HG03095 (cell line): ENCODE results near the gene RSRP1.
"Not testable (repeated sequence)": the region's sequence is repeated elsewhere in the genome, so short reads cannot be mapped to it uniquely, and the experiment has no call there.

Experiments
- ATAC-seq: cut with Tn5 transposase; IDR thresholded peaks from one replicate; pipeline ENCODE4 v1.9.1; 2021; ENCODE audit warnings: moderate library complexity; ENCODE audit not compliant: unreplicated experiment

The RSRP1 gene

DNA sequence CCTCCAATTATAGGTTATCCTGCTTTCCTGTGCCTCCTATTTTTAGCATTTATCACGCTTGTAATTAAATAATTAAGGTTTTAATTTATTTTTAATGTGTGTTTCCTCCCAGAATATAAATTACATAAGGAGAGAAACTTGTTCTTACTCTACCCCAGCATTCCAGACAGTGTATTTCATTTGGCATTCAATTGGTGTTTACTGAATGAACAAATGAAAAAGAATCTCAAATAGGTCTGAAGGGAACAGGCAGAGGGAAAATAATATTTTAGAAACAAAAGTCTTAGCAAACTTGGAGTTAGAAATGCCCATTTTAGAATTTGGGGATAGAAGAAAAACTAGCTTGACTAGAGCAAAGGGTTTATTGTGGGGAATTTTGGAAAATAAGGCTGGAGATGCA is 9.9 kb upstream of the RSRP1 start:
- no peak for ATAC-seq

DNA sequence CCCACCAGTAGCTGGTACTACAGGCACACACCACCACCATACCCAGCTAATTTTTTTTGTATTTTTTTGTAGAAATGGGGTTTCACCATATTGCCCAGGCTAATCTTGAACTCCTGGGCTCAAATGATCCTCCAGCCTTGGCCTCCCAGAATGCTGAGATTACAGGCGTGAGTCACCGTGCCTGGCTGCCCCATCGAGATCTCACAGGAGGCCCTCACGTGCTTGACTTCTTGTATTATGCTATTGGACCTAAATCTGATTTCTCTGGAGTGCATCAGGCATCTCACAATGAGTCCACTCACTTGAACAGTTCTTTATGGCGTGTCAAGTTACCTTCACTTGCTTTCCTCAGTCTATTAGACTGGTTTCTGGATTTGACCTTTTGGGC is 9.3 kb upstream of the RSRP1 start:
- no peak for ATAC-seq

DNA sequence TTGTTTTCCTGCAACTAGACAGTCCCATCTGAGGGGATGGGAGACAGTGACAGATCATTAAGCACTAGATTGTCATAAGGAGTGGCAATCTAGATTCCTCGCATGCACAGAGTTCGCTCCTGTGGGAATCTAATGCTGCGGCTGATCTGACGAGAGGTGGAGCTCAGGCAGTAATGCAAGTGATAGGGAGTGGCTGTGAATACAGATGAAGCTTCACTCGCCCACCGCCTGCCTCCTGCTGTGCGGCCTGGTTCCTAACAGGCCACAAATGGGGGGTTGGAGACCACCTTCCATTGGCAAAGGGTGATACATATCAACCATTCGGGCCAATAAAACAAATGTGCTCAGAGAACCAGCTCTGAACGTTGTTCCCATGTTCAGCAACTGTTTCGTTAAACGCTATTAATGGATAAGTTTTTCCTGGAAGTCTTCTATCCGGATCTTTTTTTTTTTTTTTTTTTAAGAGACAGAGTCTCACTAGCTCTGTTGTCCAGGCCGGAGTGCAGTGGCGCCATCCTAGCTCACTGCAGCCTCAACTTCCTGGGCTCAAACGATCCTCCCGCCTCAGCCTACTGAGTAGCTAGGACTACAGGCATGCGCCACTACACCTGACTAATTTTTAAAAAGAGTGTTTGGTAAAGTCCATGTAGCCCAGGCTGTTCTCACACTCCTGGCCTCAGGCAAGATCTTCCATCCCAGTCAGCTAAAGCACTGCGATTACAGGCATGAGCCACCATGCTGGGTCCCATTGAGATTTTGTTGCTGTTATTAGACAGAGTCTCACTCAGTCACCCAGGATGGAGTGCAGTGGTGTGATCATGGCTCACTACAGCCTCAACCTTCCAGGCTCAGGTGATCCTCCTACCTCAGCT is 8.7 kb upstream of the RSRP1 start:
- ATAC-seq, result no peak

DNA sequence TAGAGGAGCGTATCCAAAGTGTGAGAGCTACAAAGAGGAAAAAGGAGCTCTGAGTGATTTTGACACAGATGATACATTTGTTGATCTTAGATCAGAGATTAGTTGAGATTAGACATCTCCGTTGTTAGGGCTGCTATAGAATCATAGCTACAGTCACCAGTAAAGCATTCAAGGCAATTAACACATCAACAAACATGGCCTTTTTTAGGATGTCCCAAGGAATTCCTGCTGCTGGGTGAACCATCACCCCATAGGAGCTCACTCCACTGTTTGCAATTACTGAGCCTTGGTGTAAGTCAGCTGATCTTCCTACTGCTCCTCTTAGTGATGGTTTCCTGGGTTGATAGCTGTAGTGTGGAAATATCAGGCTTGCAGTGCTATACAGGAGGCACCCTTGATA is 6.7 kb upstream of the RSRP1 start:
- ATAC-seq, result no peak

GRCh38 chr1:25247829-25248754 is 838 bp upstream of the RSRP1 start:
- ATAC-seq, result peak; percentile 38

DNA sequence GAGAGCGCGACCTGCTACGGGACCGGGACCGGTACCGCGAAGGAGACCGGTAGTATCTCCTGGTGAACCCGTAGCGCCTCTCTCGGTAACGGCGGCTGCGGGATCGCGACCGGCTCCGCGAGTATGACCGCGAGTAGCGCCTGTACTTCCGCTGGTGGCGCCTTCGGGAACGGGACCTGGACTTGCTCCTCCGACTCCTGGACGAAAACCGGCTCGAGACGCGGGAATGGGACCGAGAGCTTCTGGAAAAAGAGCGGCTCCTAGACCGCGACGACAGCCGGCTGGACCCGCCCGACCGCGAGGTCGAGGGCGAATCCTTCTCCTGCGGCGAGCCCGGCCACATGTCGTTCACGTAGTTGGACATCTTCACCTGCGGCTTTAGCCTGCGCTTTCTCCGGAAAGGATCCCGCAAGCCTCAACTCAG is 642 bp downstream of the RSRP1 start:
- ATAC-seq, result peak; percentile 5

DNA sequence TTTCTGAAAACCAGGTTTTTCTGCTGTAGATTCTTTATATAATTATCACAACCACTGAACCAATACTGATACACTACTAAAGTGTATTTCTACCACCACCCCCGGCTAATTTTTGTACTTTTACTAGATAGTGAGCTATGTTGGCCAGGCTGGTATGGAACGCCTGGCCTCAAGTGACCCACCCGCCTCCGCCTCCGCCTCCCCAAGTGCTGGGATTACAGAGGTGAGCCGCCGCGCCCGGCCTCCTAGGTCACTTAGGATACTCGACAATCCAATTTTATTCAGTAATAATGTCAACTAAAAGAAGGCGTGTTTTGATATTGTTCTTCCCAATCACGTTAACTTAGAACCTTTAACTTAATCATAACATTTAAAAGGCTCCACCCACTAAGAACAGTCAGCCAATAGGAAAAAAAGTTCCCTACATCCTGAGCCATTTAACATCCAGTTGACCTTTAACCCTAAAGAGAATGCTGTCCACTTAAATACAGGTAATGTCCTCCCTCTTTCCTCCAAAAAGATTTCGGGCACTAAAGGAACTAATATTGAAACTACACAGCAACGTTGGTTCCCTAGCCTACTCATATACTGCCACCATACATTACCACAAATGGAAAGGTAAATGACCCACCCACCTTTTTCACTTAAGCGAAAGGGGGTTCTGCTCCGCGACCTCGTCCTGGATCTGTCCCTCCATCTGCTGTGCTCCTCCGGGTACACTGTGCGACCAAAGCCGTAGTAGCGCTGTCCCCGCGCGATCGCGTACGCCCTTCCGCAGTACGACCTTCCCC is 1.2 kb downstream of the RSRP1 start:
- ATAC-seq, result peak; percentile 2

DNA sequence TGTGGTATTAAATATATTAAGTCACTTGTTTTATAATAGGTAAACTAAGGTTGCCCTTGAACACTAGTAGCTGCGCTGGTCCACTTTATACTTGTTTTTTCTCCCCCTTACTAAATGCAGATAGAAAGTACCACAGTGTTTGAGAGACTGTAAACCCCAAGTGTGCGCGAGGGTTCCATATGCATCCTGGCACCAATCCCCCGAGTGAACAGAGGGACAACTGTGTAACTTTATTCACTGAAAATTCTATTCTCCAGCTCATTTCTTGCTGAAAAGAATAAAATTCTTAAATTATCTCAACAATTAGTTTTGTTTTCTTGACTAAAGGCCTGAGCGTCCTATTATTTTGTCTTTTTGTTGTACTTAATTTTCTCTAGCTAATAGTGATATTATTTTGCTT is 1.9 kb downstream of the RSRP1 start:
- ATAC-seq, result no peak

DNA sequence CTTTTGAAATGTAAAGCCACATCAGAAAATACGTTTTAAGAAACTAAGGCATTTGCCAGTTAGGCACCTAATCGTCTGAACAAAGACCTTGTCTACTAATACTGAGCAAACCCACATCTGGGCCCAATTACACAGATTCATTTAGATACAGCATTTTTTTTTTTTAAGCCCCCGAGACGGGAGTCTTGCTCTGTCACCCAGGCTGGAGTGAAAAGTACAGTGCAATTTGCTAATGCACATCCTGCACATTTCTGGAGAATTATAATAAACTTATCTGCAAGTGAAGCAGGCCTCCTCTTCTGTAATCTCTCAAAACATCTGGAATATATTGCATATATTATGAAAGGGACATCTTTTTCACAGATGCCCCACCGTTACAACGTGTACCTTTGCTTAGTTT is 3.3 kb downstream of the RSRP1 start:
- ATAC-seq, result no peak

DNA sequence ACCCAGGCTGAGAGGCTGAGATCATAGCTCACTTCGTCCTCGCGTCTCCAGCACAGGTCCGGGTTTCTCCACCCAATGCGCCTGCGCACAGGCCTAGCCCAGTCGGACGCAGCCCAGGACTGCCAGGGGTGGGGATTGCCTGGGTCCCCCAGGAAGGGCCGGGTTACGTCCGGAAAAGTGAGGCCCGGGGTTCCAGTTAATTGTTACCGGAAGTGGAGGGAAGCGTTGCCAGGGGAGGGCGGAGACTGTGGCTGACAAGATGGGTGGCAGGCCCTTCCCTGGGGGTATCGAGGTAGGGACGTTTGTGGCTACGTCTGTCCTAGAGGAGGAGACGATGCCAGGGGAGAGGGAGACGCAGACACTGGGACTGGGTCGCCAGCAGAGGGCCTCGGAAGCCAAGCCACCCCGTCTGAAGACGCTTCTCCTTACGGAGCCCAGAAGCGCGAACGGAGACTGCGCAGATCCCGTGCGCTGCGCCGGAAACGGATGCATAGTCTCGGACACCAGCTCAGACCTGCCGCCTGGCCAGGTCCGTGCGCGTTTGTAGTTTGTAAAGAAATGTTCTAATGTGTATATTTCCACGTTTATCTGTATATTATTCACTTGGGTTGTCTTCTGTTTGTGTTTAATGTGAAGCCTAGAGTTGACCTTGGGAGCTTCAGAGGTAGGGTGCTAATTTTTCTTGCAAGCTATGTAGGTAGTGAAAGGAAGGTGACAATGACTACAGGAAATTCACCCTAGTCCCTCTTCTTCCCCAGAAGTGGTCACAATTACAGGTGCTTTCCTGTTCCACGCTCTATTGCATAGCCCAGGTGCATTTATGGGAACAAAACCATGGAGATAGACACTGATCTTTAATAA is 7.3 kb downstream of the RSRP1 start:
- ATAC-seq, result peak; percentile 55

GRCh38 chr1:25238046-25238445 is 9.2 kb downstream of the RSRP1 start:
- ATAC-seq, result no peak

DNA sequence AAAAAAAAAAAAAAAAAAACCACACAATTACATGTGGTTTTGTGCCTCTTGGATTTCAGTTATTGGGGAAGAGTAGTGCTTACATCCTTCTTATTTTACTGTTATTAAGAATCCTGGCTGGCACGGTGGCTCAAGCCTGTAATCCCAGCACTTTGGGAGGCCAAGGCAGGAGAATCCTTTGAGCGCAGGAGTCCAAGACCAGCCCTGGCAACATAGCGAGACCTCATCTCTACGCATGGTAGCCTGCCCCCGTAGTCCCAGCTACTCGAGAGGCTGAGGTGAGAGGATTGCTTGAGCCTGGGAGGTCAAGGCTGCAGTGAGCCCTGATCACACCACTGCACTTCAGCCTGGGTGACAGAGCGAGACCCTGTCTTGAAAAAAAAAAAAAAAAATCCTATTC is 11.0 kb downstream of the RSRP1 start:
- not testable (repeated sequence) for ATAC-seq

DNA sequence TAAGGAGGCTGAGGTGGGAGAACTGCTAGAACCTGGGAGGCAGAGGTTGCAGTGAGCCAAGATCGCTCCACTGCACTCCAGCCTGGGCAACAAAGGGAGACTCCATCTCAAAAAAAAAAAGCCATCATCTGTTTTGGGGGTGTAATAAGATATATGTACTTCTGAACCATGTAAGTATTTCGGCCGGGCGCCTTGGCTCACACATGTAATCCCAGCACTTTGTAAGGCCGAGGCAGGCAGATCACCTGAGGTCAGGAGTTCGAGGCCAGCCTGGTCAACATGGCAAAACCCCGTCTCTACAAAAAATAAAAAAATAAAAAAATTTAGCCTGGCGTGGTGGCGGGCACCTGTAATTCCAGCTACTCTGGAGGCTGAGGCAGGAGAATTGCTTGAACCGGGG is 11.8 kb downstream of the RSRP1 start:
- ATAC-seq, result not testable (repeated sequence)

- ATAC-seq, result peak; percentile 55
These were observed 14.1 kb downstream of the RSRP1 start for GRCh38 chr1:25232866-25233784.

DNA sequence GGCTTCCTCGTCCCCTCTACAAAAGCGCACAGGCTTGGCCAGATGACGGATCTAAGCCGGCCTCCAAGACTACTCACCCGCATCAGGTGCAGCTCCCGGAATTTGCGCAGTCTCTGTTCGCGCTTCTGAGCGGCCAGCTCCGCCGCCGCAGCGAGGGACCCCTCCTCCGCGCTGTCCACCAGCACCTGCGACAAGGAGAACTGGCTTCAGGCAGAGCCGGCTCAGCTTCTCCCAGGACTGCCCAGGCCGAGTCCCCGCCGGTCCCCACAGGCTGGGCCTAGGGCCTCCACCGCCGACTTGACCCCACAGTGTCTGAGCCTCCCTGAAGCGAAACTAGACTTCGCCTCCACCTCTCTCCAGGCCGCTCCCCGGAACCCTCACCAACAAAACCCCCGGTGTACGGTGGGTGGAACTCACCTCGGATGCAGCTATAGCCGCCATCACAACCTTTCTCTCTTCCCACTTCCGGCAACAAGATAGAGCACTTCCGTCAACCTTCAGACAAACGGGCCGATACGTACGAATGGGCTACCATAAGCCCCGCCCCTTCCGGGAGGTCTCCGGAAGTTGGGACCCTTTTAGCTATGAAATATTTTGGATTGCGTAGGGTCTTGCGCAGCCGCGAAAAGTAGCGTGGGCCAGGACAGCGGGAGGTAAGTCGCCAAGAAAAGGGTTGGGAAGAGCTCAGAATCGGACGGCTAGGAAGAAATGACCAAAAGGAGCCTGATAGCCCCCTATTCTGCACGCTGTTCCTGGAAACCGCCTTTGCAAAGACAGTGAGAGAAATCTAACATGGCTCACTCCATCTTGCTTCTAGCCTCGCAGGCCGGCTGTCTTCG is 15.0 kb downstream of the RSRP1 start, which contains the start of gene SYF2:
TSS of gene SYF2 (minus strand) at position 476 of the 839 bp plus-strand sequence. CDS start at position 441, 35 bp downstream.
- ATAC-seq, result peak; percentile 71

DNA sequence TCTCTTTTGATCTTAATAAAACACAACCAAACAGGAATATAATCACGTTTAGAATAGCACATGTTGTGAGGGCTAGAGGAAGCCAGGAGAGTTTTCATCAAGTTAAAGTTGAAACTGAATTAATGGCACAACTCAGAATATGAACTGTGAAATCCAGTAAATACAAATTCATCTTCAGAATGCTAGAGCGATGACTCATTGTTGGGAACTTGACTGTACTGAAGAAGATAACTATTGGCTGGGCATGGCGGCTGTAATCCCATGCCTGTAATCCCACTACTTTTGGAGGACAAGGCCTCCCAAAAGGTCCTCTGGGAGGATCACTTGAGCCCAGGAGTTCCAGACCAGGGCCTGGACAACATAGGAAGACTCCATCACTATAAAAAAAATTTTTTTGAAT is 23.8 kb downstream of the RSRP1 start:
- no peak for ATAC-seq

- no peak for ATAC-seq
These were observed 24.6 kb downstream of the RSRP1 start for GRCh38 chr1:25222606-25223005.

- ATAC-seq, result no peak
These were observed 26.6 kb downstream of the RSRP1 start for GRCh38 chr1:25220666-25221065.
